SK-MEL-5 (cell line): ENCODE data around the gene SPIRE2. TPM values are rescaled to one million over a fixed set of nuclear protein-coding genes. Genes with fewer than 3 reads are reported as not detected.
"Not testable (repeated sequence)": the region's sequence is repeated elsewhere in the genome, so short reads cannot be mapped to it uniquely, and the experiment has no call there.

Source experiments
- DNase-seq: peaks from one replicate; pipeline ENCODE4 v3.0.0-alpha.2; 2016; ENCODE audit warnings: low read depth, low spot score
- in situ Hi-C: cut with HindIII; loops from 2 replicates; pipeline ENCODE4 v1.10.0; 2016; ENCODE audit warnings: low sequenced_read_pairs, high pct_unique_total_duplicates, low pct_unique_long_range_greater_than_20kb
- polyA plus RNA-seq, 2 experiments: library from polyadenylated mRNA; depleted of rRNA; stranded (reverse); fragments of >200 nt; gene quantifications; 2 replicates each; pipeline ENCODE4 v1.2.3, GENCODE V29; 2015
- total RNA-seq: library from RNA; depleted of rRNA; stranded (reverse); fragments of >200 nt; shearing (Covaris generic); gene quantifications from 2 replicates; pipeline ENCODE4 v1.2.3, GENCODE V29; 2014; rRNA removed

The SPIRE2 gene
- 19.6 and 20.2 TPM in 2 replicates for total RNA-seq
- polyA plus RNA-seq (2015; cell fraction: cytosol; rRNA removed) = 25.0 TPM in 2 replicates
- polyA plus RNA-seq (2015; cell fraction: nucleus; rRNA removed) = 75.1 and 88.7 TPM in 2 replicates

GRCh38 chr16:89828199-89828869, at the start of gene SPIRE2:
SPIRE2 (plus strand) TSS chr16:89828475; CDS start chr16:89828551, 76 bp downstream.
- in situ Hi-C loops = no loop called here
- DNase-seq = peak; percentile 37

- DNase-seq = peak; percentile 27
- in situ Hi-C loops = no loop called here
These were observed 48.9 kb upstream of the SPIRE2 start for GRCh38 chr16:89779231-89779908.

DNA sequence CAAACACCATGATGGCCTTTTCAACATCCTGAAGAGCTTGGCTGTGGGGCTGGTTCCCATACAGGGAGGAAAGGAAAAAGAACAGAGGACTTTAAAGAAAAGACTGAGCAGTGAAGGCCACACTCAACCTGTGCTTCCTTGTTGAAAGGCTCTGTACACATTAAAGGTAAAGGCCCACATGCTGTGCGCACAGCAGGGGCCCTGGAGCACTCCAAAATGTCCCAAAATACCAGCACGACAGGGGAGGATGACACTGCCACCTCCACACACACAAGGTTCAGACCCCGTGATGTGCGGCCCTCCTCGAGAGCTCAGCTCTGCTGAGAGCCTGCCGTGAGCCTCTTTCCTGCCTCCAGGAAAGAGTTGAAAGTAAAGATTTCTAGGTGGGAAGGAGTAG, 48.4 kb upstream of the SPIRE2 start:
- in situ Hi-C loops = no loop called here
- DNase-seq = no peak

GRCh38 chr16:89782489-89782888, 45.8 kb upstream of the SPIRE2 start:
- in situ Hi-C loops = no loop called here
- DNase-seq = no peak

DNA sequence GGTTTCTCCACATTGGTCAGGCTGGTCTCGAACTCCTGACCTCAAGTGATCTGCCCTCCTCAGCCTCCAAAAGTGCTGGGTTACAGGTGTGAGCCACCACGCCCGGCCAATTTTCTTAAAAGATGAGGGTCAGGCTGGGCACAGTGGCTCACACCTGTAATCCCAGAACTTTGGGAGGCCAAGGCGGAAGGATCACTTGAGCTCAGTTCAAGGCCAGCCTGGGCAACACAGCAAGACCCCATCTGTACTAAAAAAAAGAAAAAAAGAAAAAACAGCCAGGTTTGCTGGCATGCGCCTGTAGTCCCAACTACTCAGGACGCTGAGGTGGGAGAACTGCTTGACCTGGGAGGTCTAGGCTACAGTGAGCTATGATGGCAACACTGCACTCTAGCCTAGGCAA, 44.3 kb upstream of the SPIRE2 start:
- DNase-seq, in situ Hi-C loops: not testable (repeated sequence)

- in situ Hi-C loops = no loop called here
- no peak for DNase-seq
These were observed 43.9 kb upstream of the SPIRE2 start for GRCh38 chr16:89784406-89784805.

DNA sequence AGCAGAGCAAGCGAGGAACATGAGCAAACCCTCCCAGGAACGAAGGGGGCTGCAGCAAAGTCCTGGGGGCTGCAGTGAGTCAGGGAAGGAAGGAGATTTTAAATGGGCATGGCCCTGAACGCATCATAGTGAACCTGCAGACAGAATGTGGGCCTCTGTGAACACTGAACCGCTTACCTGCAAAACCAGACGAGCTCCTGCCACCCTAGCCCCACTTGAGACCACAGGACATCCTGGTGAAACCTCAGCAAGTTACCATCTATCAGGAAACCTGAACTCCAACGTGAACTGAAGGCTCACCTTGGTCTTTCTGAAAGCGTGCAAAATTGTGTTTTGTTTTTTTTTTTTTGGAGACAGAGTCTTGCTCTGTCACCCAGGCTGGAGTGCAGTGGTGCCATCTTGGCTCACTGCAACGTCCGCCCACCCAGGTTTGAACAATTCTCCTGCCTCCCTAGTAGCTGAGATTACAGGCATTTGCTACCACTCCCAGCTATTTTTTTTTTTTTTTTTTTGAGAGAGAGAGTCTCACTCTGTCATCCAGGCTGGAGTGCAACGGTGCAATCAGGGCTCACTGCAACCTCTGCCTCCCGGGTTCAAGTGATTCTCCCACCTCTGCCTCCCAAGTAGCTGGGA, 42.6 kb upstream of the SPIRE2 start:
- in situ Hi-C loops = no loop called here
- DNase-seq = no peak

DNA sequence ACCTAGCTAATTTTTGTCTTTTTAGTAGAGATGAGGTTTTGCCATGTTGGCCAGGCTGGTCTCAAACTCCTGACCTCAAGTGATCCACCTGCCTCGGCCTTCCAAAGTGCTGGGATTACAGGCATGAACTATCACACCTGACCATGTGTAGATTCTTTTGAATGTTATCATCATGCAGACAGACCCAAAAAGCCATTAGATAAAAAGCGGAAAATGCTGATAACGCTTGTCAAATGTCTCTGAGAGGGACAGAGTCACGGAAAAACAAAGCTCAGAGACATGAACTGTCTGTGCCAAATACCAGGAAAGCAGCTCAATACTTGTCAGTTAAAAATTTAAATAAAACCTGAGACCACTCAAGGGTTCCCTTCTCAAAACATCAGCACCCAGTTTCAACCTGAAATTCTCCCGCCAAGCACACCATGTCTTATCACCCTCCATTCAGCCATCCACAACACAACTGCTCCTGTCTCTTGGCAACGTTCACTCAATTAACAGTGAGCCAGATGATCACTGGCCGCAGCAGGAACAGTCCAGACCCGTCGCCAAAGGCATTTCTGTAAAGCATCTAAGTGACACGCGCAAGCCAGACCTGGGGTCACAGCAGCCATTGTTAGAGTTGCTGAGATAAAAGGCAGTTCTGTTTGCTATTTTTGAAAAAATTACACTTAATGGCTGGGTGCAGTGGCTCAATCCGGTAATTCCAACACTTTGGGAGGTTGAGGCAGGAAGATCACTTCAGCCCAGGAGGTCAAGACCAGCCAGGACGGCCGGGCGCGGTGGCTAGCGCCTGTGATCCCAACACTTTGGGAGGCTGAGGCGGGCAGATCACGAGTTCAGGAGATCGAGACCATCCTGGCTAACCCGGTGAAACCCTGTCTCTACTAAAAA, 41.6 kb upstream of the SPIRE2 start:
- DNase-seq = no peak
- in situ Hi-C loops = no loop called here

GRCh38 chr16:89787365-89787805, 40.9 kb upstream of the SPIRE2 start:
- DNase-seq = no peak
- in situ Hi-C loops = no loop called here

DNA sequence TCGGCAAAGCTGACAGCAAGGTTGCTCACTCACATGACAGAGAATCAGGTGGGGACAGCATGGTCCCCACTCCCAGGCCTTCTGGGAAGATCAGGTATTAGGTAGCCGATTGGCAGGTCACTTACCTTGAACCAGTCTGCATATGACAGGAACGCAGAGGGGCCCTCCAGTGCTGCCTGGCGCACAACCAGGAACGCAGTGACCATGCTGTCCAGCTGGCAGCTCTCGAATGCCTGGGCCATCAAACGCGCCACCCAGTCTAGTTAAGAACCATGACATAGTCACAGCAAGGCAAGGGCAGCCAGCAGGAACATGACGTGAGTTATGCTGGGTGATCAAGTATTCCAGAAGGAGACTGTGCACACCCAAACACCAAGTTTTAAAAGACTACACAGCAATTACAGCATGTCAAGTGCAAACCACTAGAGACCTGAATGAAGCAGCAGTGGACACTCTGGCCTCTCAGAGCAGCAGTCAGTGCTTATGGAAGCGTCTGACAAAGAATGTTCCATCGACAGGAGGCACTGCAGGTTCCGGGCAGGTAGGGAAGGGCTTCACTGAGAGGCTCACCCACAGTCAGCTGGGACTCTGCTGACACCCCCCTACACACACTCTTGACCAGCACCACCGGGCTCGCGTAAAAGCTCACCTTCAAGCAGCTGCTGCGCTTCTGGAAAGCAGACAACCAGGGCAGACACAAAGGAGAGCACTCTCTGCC, 36.8 kb upstream of the SPIRE2 start:
- in situ Hi-C loops = no loop called here
- no peak for DNase-seq

GRCh38 chr16:89793092-89793491, 35.2 kb upstream of the SPIRE2 start:
- in situ Hi-C loops = not testable (repeated sequence)
- peak; percentile 31 for DNase-seq

GRCh38 chr16:89793955-89794354, 34.3 kb upstream of the SPIRE2 start:
- no peak for DNase-seq
- in situ Hi-C loops = no loop called here

DNA sequence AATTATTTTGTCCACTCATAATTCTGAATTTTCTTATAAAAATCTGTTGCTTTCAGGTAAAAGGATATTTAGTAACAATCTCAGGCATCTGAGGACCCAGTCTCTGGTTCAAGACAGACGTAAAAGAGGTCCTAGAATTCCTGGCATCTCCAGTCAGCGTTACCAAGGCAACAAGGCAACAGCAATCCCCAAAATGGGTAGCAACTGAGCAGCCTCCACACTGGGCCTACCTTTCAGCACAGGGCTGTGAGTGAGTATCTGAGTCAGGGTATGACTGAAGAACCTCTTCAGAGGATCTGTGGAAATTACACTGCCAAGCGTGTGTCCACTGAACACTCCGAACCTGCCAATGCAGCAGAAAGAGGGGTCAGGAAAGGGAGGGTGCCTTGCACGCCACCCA, 32.6 kb upstream of the SPIRE2 start:
- in situ Hi-C loops = no loop called here
- DNase-seq = no peak

DNA sequence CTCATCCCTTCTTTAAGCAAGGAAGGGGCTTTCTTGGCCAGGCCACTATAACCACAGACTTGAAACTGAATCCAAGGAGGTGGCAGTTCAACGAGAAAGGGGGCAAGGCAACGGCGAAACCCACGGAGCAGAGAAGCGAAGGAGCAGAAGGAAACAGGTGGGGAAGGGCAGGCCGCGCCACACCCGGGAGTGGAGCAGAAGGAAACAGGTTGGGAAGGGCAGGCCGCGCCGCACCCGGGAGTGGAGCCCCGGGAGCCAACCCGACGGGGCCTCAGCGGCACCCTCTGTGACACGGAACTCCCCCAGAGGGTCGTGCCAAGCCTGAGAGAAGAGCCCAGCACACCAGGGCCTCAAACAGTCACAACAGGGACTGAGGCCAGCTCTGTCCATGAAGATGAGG, 32.2 kb upstream of the SPIRE2 start:
- in situ Hi-C loops = no loop called here
- DNase-seq = no peak

- in situ Hi-C loops = no loop called here
These were observed 30.1 kb upstream of the SPIRE2 start for GRCh38 chr16:89798126-89798525.

DNA sequence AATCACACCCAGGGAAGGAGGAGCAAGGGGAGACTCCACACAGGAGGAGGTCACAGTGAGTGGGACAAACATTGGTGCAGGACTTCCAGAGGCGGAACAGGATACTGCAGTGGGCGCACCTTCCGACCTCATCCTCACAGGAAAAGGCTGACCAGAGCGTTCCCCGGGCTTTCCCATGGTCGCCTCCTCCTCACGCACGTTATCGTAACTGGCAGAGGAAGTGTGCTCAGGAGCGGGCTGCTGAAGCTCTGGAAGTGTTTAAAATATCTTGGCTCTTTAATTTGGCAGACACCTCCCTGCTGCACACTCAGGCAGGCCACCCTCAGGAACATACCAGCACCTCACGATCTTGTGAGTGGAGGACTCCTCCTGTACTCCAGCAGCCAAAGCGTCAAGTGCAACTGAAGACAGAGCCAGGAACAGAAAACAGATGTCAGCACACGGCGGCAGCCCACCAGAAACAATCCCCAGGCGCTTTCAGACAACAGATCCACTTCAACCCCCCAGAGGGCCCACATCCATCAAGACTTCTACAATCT, 29.4 kb upstream of the SPIRE2 start:
- DNase-seq = no peak
- in situ Hi-C loops = no loop called here

More at GRCh38 chr16:89798126-89798525, 30.1 kb upstream of the SPIRE2 start:
- no peak for DNase-seq

- no peak for DNase-seq
- in situ Hi-C loops = no loop called here
These were observed 26.5 kb upstream of the SPIRE2 start for GRCh38 chr16:89801800-89802199.
